OCI-LY1 (cell line): ENCODE results near the gene SMCO3.

Experiments used
- H2AFZ ChIP-seq: fragments of 200-600 bp; sonication (generic), shearing (Covaris generic); 2 replicates; pipeline ENCODE4 v1.6.0; 2014; ENCODE audit warnings: antibody characterized with exemption, mild to moderate bottlenecking, low read length
- H3F3A ChIP-seq: fragments of 200-600 bp; sonication (generic), shearing (Covaris generic); 2 replicates; pipeline ENCODE4 v1.6.0; 2014; ENCODE audit warnings: mild to moderate bottlenecking, antibody characterized with exemption, low read length, moderate library complexity; ENCODE audit not compliant: insufficient read depth
- H3K27ac ChIP-seq: fragments of 200-600 bp; sonication (generic); 2 replicates; pipeline ENCODE4 v1.5.1; 2014; ENCODE audit warnings: low read length, mixed run types, mild to moderate bottlenecking, low read depth; ENCODE audit not compliant: poor library complexity, severe bottlenecking
- H3K27me3 ChIP-seq: fragments of 200-600 bp; sonication (generic); 2 replicates; pipeline ENCODE4 v1.6.0; 2014; ENCODE audit warnings: antibody characterized with exemption, mild to moderate bottlenecking, low read length, moderate library complexity; ENCODE audit not compliant: insufficient read depth
- H3K36me3 ChIP-seq: fragments of 200-600 bp; sonication (generic); 2 replicates; pipeline ENCODE4 v1.6.1; 2014; ENCODE audit warnings: mild to moderate bottlenecking, antibody characterized with exemption, low read length, moderate library complexity, mixed read lengths; ENCODE audit not compliant: insufficient read depth
- H3K4me1 ChIP-seq: fragments of 200-600 bp; sonication (generic); 2 replicates; pipeline ENCODE4 v1.5.1; 2014; ENCODE audit warnings: mild to moderate bottlenecking, low read length, moderate library complexity; ENCODE audit not compliant: insufficient read depth, severe bottlenecking
- H3K4me2 ChIP-seq: fragments of 200-600 bp; sonication (generic), shearing (Covaris generic); 2 replicates; pipeline ENCODE4 v1.6.1; 2014; ENCODE audit warnings: low read length
- H3K4me3 ChIP-seq: fragments of 200-600 bp; sonication (generic); 2 replicates; pipeline ENCODE4 v1.5.1; 2014; ENCODE audit warnings: low read length, low read depth, mild to moderate bottlenecking, mixed read lengths; ENCODE audit not compliant: poor library complexity, severe bottlenecking
- H3K79me2 ChIP-seq: fragments of 200-600 bp; shearing (Covaris generic); 2 replicates; pipeline ENCODE4 v1.6.1; 2016; ENCODE audit warnings: mixed run types, low read length, mixed read lengths; ENCODE audit not compliant: insufficient read depth
- H3K9ac ChIP-seq: fragments of 200-600 bp; sonication (generic), shearing (Covaris generic); 2 replicates; pipeline ENCODE4 v1.6.1; 2014; ENCODE audit warnings: mild to moderate bottlenecking, low read length, mixed read lengths
- H3K9me2 ChIP-seq: fragments of 200-600 bp; sonication (generic), shearing (Covaris generic); 2 replicates; pipeline ENCODE4 v1.6.1; 2014; ENCODE audit warnings: low read depth, mild to moderate bottlenecking, low read length, mixed read lengths
- H3K9me3 ChIP-seq: fragments of 200-600 bp; shearing (Covaris generic); 2 replicates; pipeline ENCODE4 v1.6.1; 2014; ENCODE audit warnings: low read length, mixed read lengths
- H4K20me1 ChIP-seq: fragments of 200-600 bp; sonication (generic), shearing (Covaris generic); 2 replicates; pipeline ENCODE4 v1.6.0; 2016; ENCODE audit warnings: mild to moderate bottlenecking, low read length; ENCODE audit not compliant: insufficient read depth
- CTCF ChIP-seq: fragments of 200-600 bp; sonication (generic), shearing (Covaris generic); IDR thresholded peaks from 2 replicates; pipeline ENCODE4 v1.5.1; 2017; ENCODE audit warnings: mild to moderate bottlenecking, antibody characterized with exemption, low read length, moderate library complexity, mixed read lengths
- EZH2 ChIP-seq: fragments of 200-600 bp; sonication (generic), shearing (Covaris generic); IDR thresholded peaks from 2 replicates; pipeline ENCODE4 v1.8.0; 2017; ENCODE audit warnings: borderline replicate concordance, mixed run types, mild to moderate bottlenecking, antibody characterized with exemption, low read length, moderate library complexity, mixed read lengths

The SMCO3 gene

DNA sequence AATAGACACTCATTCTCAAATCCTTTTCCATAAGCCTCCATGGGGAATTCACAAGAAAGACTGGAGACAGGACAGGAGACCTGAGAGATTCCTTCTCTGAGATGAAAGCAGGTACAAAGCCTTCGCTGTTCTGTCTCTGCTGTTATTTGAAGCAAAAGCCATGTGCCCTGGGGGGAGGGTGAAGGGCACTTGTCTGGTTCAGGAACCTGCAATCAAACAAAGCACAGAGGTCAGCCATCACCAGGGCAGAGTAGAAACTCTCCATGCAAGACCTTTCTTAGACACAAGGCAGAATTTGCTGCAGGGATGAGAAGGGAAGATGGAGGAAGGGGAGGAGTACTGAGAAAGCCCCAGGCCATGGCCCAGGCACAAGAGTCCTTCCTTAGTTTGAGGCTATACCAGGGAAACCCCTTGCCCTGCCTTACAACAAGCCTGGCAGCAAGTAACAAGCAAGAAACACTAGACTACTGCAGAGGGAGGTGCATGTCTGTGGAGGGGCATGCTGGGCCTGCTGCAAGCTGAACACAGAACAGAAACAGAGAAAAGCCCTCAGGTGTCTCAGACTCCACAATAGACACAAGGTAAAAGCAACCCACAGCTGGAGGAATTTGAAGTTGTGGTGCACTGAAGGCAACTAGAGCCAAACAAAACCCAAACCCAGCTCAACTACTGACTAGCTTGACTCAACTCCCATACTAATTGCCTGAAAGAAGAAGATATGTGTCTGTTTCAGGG, 37.1 kb upstream of the SMCO3 start:
- TF ChIP-seq CTCF (no peak), EZH2 (no peak)

GRCh38 chr12:14849661-14850060, 35.7 kb upstream of the SMCO3 start:
- H4K20me1 ChIP-seq = no peaks in the 10 kb centered on the region
- H3K27ac ChIP-seq = no peak overlapping the region
- H3K9me2 ChIP-seq = no peaks in the 10 kb centered on the region
- no peak overlapping the region for H2AFZ ChIP-seq
- no peak for TF ChIP-seq CTCF
- no peak for TF ChIP-seq EZH2
- H3K9me3 ChIP-seq = no peaks in the 10 kb centered on the region
- no peak overlapping the region for H3K9ac ChIP-seq
- H3K79me2 ChIP-seq = no peaks in the 10 kb centered on the region
- no peaks in the 10 kb centered on the region for H3K36me3 ChIP-seq
- H3K4me2 ChIP-seq = no peak overlapping the region
- no peak overlapping the region for H3K4me3 ChIP-seq
- no peaks in the 10 kb centered on the region for H3K27me3 ChIP-seq
- H3F3A ChIP-seq = no peaks in the 10 kb centered on the region
- peaks cover 22% of the 10 kb centered on the region for H3K4me1 ChIP-seq

More for the DNA sequence above, 37.1 kb upstream of the SMCO3 start:
- H3K27ac ChIP-seq = peak overlapping the region; percentile 57
- peaks cover 34% of the 10 kb centered on the region for H3K4me1 ChIP-seq
- no peaks in the 10 kb centered on the region for H4K20me1 ChIP-seq
- H3K9me3 ChIP-seq = no peaks in the 10 kb centered on the region
- H3K36me3 ChIP-seq = no peaks in the 10 kb centered on the region
- H3K9ac ChIP-seq = no peak overlapping the region
- H2AFZ ChIP-seq = no peak overlapping the region
- no peaks in the 10 kb centered on the region for H3K9me2 ChIP-seq
- H3K79me2 ChIP-seq = no peaks in the 10 kb centered on the region
- no peak overlapping the region for H3K4me2 ChIP-seq
- H3K4me3 ChIP-seq = no peak overlapping the region
- no peaks in the 10 kb centered on the region for H3F3A ChIP-seq
- no peaks in the 10 kb centered on the region for H3K27me3 ChIP-seq

DNA sequence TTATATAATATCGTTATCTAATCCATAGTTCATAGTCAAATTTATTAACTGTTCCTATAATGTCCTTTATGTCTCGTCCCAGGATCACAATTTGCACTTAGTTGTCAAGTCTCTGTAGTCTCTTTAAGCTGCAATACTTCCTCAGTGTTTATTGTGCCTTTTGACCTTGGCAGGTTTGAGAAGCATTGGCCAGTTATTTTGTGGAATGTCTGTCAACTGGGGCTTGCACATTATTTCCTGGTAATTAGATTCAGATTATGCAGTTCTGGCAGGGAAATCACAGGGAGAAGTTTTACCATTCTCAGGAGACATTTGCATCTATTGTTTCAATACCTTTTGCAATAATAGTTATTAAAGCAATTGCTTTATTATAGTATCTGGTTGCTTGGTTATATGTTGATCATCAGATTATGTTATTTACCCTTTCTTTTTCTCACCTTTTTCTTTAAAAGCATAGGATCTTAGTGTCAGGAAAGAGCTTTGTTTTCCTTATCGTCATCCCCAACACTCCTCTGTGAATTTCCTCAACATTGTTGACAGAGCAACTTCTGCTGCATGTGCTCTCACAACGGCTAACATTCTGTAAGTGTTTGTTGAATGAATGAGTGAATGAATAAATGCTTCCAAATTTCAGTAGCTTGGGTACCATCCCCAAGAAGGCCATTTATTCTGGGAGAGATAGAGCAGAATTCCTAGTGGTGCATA, 33.0 kb upstream of the SMCO3 start:
- H3K4me3 ChIP-seq = no peak overlapping the region
- H3K9me3 ChIP-seq = no peaks in the 10 kb centered on the region
- no peaks in the 10 kb centered on the region for H3K79me2 ChIP-seq
- TF ChIP-seq CTCF (no peak), EZH2 (no peak)
- no peaks in the 10 kb centered on the region for H3K27me3 ChIP-seq
- no peak overlapping the region for H2AFZ ChIP-seq
- H3K9ac ChIP-seq = no peak overlapping the region
- no peaks in the 10 kb centered on the region for H4K20me1 ChIP-seq
- no peaks in the 10 kb centered on the region for H3K9me2 ChIP-seq
- H3K27ac ChIP-seq = no peak overlapping the region
- H3F3A ChIP-seq = no peaks in the 10 kb centered on the region
- H3K36me3 ChIP-seq = no peaks in the 10 kb centered on the region
- no peak overlapping the region for H3K4me2 ChIP-seq
- peaks cover 14% of the 10 kb centered on the region for H3K4me1 ChIP-seq
